Heart right ventricle (tissue), 16 donors: Measurements from ENCODE around the gene BEX3. TPM values are rescaled to one million over a fixed set of nuclear protein-coding genes. Genes with fewer than 3 reads are reported as not detected.

Experiments used
- ATAC-seq, 8 donors: fragments of 200-7000 bp; cut with Tn5 transposase; one replicate each; pipeline ENCODE4 v1.9.1; 2020; ENCODE audit warnings: mild to moderate bottlenecking in 8 of 8, moderate library complexity in 8 of 8, moderate number of reproducible peaks in 1 of 8
- DNase-seq, 2 donors: peaks; one replicate each; pipeline ENCODE4 v3.0.0-alpha.2; 2020
- H3K27ac ChIP-seq, 10 donors: fragments of 200-600 bp; sonication (generic) in 2 of 10; one replicate each; pipeline versions ENCODE4 v1.5.0 to v1.8.0; 2020 to 2022; ENCODE audit warnings: mild to moderate bottlenecking in 3 of 10
- H3K27me3 ChIP-seq, 7 donors: fragments of 200-600 bp; one replicate each; pipeline ENCODE4 v1.8.0; 2021 to 2022; ENCODE audit warnings: mild to moderate bottlenecking in 2 of 7
- H3K36me3 ChIP-seq, 9 donors: fragments of 200-600 bp; sonication (generic) in 1 of 9; one replicate each; pipeline versions ENCODE4 v1.5.0 to v1.8.0; 2020 to 2022; ENCODE audit warnings: mild to moderate bottlenecking in 2 of 9
- H3K4me1 ChIP-seq, 9 donors: fragments of 200-600 bp; sonication (generic) in 1 of 9; one replicate each; pipeline versions ENCODE4 v1.5.0 to v1.8.0; 2020 to 2022; ENCODE audit warnings: mild to moderate bottlenecking in 4 of 9
- H3K4me3 ChIP-seq, 10 donors: fragments of 200-600 bp; sonication (generic) in 2 of 10; one replicate each; pipeline versions ENCODE4 v1.5.0 to v1.8.0; 2020 to 2022; ENCODE audit warnings: mild to moderate bottlenecking in 7 of 10, moderate library complexity in 2 of 10
- H3K9me3 ChIP-seq, 11 donors: fragments of 200-600 bp in 10 of 11; sonication (generic) in 2 of 11; one replicate each; pipeline versions ENCODE4 v1.5.0 to v1.8.0; 2013 to 2022; ENCODE audit warnings: mild to moderate bottlenecking in 2 of 11, control low read depth in 1 of 11, moderate library complexity in 1 of 11
- CTCF ChIP-seq, 9 donors: fragments of 200-600 bp; sonication (generic) in 2 of 9; IDR thresholded peaks; one replicate each; pipeline versions ENCODE4 v1.5.0 to v1.8.0; 2021 to 2022; ENCODE audit warnings: antibody characterized with exemption in 9 of 9, mild to moderate bottlenecking in 5 of 9, moderate library complexity in 1 of 9
- WGBS, 2 donors: extraction: QIAGEN DNeasy Blood & Tissue Kit; methylation state at CpG; one replicate each; pipeline ENCODE4 v1.1.7; 2013; ENCODE audit warnings: inconsistent platforms in 1 of 2; 5-methylcytosine and 5-hydroxymethylcytosine counted together
- intact Hi-C, 10 donors: fragments of 100-400 bp; cut with DNase I; formaldehyde crosslinking; loops; one replicate each; pipeline versions ENCODE4 v1.11.1 to v1.14.2; 2022
- polyA plus RNA-seq, 2 donors: library from polyadenylated mRNA; stranded (reverse); fragments of 200-250 nt; gene quantifications; one replicate each; pipeline ENCODE4 v1.2.3, GENCODE V29; 2013
- total RNA-seq, 10 donors: library from RNA; stranded (reverse); fragmentation: NEBNext Ultra II Directional in 3 of 10; extraction: Animal tissue kit (Norgen Biotek cat#: 25700) in 3 of 10; gene quantifications; one replicate each; pipeline versions ENCODE4 v1.2.1 to v1.2.4, GENCODE V29; 2021 to 2023
- donor health status: Arrhythmogenic right ventricular cardiomyopathy.
- donor health status: ischemic (EF 13 %, LVEDD 7.1; RV severe dilation, severe dysfunction).
- donor health status: healthy with polysubstance abuse.
- donor health status: DM: no; HTN: yes; CAD: no.
- donor health status: DM: no; HTN: no; CAD: no.
- donor health status: ischemic (EF 25% LVEDD 6.9; RV normal size, moderate dysfunction).
- donor health status: ischemic (EF 25% LVEDD 5.7; RV mildly dilated, moderate dysfunction).
- donor health status: healthy.
- donor health status: DM: yes; HTN: yes; CAD: no.
- donor health status: Ischemic cardiomyopathy.
- donor health status: ischemic (EF 35%, LVEDD 5.7; RV mildly dilated, moderate dysfunction).
- donor health status: nonischemic (EF 11% LVEDD 7.7; RV severe dilation, severe dysfunction).
- donor health status: DM: yes; HTN: yes; CAD: no.
- donor health status: PGD.
- donor health status: ischemic (EF 29% LVEDD 5.4; RV normal size, mild dysfunction).
- donor health status: nonischemic (EF 23%, LVEDD 6.1; RV moderate dilation, normal function).

The BEX3 gene
- total and polyA plus RNA-seq, 12 donors = 45.3 to 158 (median 132) TPM

- Histone ChIP-seq H3K27me3 (peaks cover 0 to 9% (median 0%) of the 10 kb centered on the region in 7 donors), H3K4me3 (no peak overlapping the region), H3K36me3 (no peaks in the 10 kb centered on the region), H3K4me1 (no peaks in the 10 kb centered on the region), H3K9me3 (peaks cover 0 to 3% (median 0%) of the 10 kb centered on the region in 11 donors), H3K27ac (no peak overlapping the region)
- ATAC-seq = no peak
- no peak for DNase-seq
- intact Hi-C loops = no loop called here
- TF ChIP-seq CTCF (IDR thresholded peaks at IDR 0.05) = no peak
Measured at GRCh38 chrX:103415528-103415927, 39.2 kb downstream of the BEX3 start.

GRCh38 chrX:103417370-103417769 lies 41.0 kb downstream of the BEX3 start:
- WGBS, 2 donors = 93 to 94% methylated on average over 1 of the region's 1 CpG
- no peak for ATAC-seq
- TF ChIP-seq CTCF (IDR thresholded peaks at IDR 0.05) = no peak

GRCh38 chrX:103417933-103418332 lies 41.6 kb downstream of the BEX3 start:
- TF ChIP-seq CTCF (IDR thresholded peaks at IDR 0.05) = no peak
- Histone ChIP-seq H3K27ac (no peak overlapping the region), H3K9me3 (no peaks in the 10 kb centered on the region), H3K27me3 (peaks cover 0 to 22% (median 0%) of the 10 kb centered on the region in 7 donors), H3K4me3 (no peak overlapping the region), H3K36me3 (no peaks in the 10 kb centered on the region), H3K4me1 (no peaks in the 10 kb centered on the region)
- intact Hi-C loops = no loop called here
- DNase-seq = no peak
- no peak for ATAC-seq
- WGBS, 2 donors = 75 to 76% methylated on average over 2 of the region's 2 CpGs

More at GRCh38 chrX:103417370-103417769, 41.0 kb downstream of the BEX3 start:
- peaks cover 0 to 19% (median 0%) of the 10 kb centered on the region in 7 donors for H3K27me3 ChIP-seq
- H3K4me3 ChIP-seq = no peak overlapping the region
- intact Hi-C loops = no loop called here
- H3K4me1 ChIP-seq = no peaks in the 10 kb centered on the region
- H3K27ac ChIP-seq = no peak overlapping the region
- H3K36me3 ChIP-seq = no peaks in the 10 kb centered on the region
- no peaks in the 10 kb centered on the region for H3K9me3 ChIP-seq
- DNase-seq = no peak

- intact Hi-C loops = no loop called here
- no peak for TF ChIP-seq CTCF (IDR thresholded peaks at IDR 0.05)
- no peak overlapping the region for H3K4me3 ChIP-seq
- ATAC-seq (no peak), DNase-seq (no peak)
- no peaks in the 10 kb centered on the region for H3K9me3 ChIP-seq
- 92 to 100% methylated on average over 1 of the region's 1 CpG for WGBS, 2 donors
- H3K27me3 ChIP-seq = peaks cover 0 to 26% (median 0%) of the 10 kb centered on the region in 7 donors
- H3K27ac ChIP-seq = no peak overlapping the region
- H3K4me1 ChIP-seq = no peaks in the 10 kb centered on the region
- H3K36me3 ChIP-seq = no peaks in the 10 kb centered on the region
Measured at GRCh38 chrX:103418811-103419340, 42.5 kb downstream of the BEX3 start.
